ENCODE data around the gene NOP14.
A peak's percentile ranks its signal among the peaks of the same experiment; 100 is the strongest.
"Not testable (repeated sequence)": the region's sequence is repeated elsewhere in the genome, so short reads cannot be mapped to it uniquely, and the experiment has no call there.

The NOP14 gene

GRCh38 chr4:2961421-2961810, 1.8 kb downstream of the NOP14 start:
- DNase-seq, result peak; percentile 33

GRCh38 chr4:2960450-2960849, 2.8 kb downstream of the NOP14 start:
- DNase-seq, result not testable (repeated sequence)

- DNase-seq, result no peak
These were observed 4.8 kb downstream of the NOP14 start for GRCh38 chr4:2958446-2958845.

GRCh38 chr4:2955186-2956044, 7.8 kb downstream of the NOP14 start:
- not testable (repeated sequence) for DNase-seq

- no peak for DNase-seq
These were observed 8.6 kb downstream of the NOP14 start for GRCh38 chr4:2954358-2955185.

- no peak for DNase-seq
These were observed 9.7 kb downstream of the NOP14 start for GRCh38 chr4:2953496-2953895.

GRCh38 chr4:2950221-2950989, 12.8 kb downstream of the NOP14 start:
- DNase-seq, result no peak

GRCh38 chr4:2949782-2950125, 13.5 kb downstream of the NOP14 start:
- no peak for DNase-seq

GRCh38 chr4:2948895-2949781, 14.1 kb downstream of the NOP14 start:
- no peak for DNase-seq

GRCh38 chr4:2947926-2948325, 15.3 kb downstream of the NOP14 start:
- no peak for DNase-seq

- DNase-seq, result no peak
These were observed 16.2 kb downstream of the NOP14 start for GRCh38 chr4:2946812-2947600.

- DNase-seq, result not testable (repeated sequence)
These were observed 17.3 kb downstream of the NOP14 start for GRCh38 chr4:2945619-2946604.

- DNase-seq, result no peak
These were observed 18.4 kb downstream of the NOP14 start for GRCh38 chr4:2944586-2945526.

- no peak for DNase-seq
These were observed 19.1 kb downstream of the NOP14 start for GRCh38 chr4:2944091-2944482.

GRCh38 chr4:2943364-2944090, 19.7 kb downstream of the NOP14 start:
- DNase-seq, result no peak

GRCh38 chr4:2942532-2943363, 20.5 kb downstream of the NOP14 start:
- DNase-seq, result no peak

GRCh38 chr4:2942037-2942531, 21.1 kb downstream of the NOP14 start:
- no peak for DNase-seq
